Neural cell (in vitro differentiated cells): ENCODE data around the gene CCNL2.

ENCODE experiments used
- EZH2 ChIP-seq: fragments of 200-600, 300-800 bp; shearing (Covaris generic), sonication (generic); IDR thresholded peaks from 2 replicates; pipeline ENCODE4 v1.6.1; 2014; ENCODE audit warnings: antibody characterized with exemption, low read length, borderline replicate concordance, mild to moderate bottlenecking; ENCODE audit not compliant: insufficient read depth, poor library complexity, severe bottlenecking
- POLR2AphosphoS5 ChIP-seq: IDR thresholded peaks from 2 replicates; pipeline ENCODE4 v1.6.1; 2012
- TF ChIP-seq, protein P1 (sequence below): fragments of 450-650 bp; IDR thresholded peaks from 2 replicates; pipeline ENCODE4 v1.5.1; 2014; ENCODE audit warnings: antibody characterized with exemption, mild to moderate bottlenecking, moderate library complexity; ENCODE audit not compliant: poor library complexity, severe bottlenecking

GRCh38 chr1:1437033-1437903 is 38.1 kb upstream of the CCNL2 start:
- TF ChIP-seq EZH2 (no peak), POLR2AphosphoS5 (no peak)
- TF ChIP-seq, protein P1, sequence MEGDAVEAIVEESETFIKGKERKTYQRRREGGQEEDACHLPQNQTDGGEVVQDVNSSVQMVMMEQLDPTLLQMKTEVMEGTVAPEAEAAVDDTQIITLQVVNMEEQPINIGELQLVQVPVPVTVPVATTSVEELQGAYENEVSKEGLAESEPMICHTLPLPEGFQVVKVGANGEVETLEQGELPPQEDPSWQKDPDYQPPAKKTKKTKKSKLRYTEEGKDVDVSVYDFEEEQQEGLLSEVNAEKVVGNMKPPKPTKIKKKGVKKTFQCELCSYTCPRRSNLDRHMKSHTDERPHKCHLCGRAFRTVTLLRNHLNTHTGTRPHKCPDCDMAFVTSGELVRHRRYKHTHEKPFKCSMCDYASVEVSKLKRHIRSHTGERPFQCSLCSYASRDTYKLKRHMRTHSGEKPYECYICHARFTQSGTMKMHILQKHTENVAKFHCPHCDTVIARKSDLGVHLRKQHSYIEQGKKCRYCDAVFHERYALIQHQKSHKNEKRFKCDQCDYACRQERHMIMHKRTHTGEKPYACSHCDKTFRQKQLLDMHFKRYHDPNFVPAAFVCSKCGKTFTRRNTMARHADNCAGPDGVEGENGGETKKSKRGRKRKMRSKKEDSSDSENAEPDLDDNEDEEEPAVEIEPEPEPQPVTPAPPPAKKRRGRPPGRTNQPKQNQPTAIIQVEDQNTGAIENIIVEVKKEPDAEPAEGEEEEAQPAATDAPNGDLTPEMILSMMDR = no peak
